Activated naive CD4-positive, alpha-beta T cell treated with anti-CD3 and anti-CD28 coated beads, Interleukin-2, amount 50 U/mL, for 24 hours (primary cell): ENCODE results near the gene CMIP.
"Not testable (repeated sequence)": the region's sequence is repeated elsewhere in the genome, so short reads cannot be mapped to it uniquely, and the experiment has no call there.

Source experiments
- H3K27ac Mint-ChIP-seq: one replicate; pipeline ENCODE4 v1.8.0; 2021; ENCODE audit warnings: mild to moderate bottlenecking, mixed read lengths
- H3K27me3 Mint-ChIP-seq: one replicate; pipeline ENCODE4 v1.8.0; 2021; ENCODE audit warnings: mixed read lengths
- H3K36me3 Mint-ChIP-seq: one replicate; pipeline ENCODE4 v1.8.0; 2021; ENCODE audit warnings: mixed read lengths
- H3K4me1 Mint-ChIP-seq: one replicate; pipeline ENCODE4 v1.8.0; 2021; ENCODE audit warnings: mixed read lengths
- H3K4me3 Mint-ChIP-seq: one replicate; pipeline ENCODE4 v1.8.0; 2021; ENCODE audit warnings: mild to moderate bottlenecking, mixed read lengths
- H3K9me3 Mint-ChIP-seq: one replicate; pipeline ENCODE4 v1.8.0; 2021; ENCODE audit warnings: mixed read lengths

The CMIP gene

DNA sequence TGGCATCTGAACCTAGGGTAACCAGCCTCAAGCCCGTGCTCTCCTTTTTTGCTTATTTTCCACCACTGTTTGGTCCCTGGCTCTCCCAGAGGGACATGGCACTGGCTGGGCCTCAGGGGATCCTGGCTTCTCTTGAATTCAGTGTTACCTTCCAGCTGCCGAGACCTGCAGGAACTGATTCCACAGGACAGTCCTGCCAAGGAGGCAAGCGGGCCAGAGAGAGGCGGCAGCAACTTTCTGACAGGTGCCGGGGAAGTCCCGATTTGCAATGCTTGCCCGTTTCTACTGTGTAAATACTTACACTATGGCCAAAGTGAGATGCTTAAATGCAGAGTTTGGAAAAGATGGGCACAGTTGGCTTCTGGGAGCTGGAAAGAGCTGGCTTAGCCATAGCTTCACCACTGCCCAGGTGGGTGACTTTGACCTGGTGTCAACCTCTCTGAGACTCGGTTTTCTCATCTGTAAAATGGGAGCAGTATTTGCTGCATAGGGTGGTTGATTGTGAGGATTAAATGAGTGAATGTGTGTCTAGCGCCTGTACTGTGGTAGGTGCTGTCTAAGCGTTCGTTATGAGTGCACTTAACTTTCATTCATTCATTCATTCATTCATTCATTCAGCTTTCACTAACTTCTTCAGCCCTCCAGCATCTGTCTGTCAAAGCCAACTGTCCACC lies 124.9 kb downstream of the CMIP start:
- Mint-ChIP-seq H3K27ac (no peak overlapping the region), H3K27me3 (no peaks in the 10 kb centered on the region), H3K9me3 (no peaks in the 10 kb centered on the region), H3K36me3 (peaks cover 3% of the 10 kb centered on the region), H3K4me1 (peaks cover 35% of the 10 kb centered on the region), H3K4me3 (no peak overlapping the region)

DNA sequence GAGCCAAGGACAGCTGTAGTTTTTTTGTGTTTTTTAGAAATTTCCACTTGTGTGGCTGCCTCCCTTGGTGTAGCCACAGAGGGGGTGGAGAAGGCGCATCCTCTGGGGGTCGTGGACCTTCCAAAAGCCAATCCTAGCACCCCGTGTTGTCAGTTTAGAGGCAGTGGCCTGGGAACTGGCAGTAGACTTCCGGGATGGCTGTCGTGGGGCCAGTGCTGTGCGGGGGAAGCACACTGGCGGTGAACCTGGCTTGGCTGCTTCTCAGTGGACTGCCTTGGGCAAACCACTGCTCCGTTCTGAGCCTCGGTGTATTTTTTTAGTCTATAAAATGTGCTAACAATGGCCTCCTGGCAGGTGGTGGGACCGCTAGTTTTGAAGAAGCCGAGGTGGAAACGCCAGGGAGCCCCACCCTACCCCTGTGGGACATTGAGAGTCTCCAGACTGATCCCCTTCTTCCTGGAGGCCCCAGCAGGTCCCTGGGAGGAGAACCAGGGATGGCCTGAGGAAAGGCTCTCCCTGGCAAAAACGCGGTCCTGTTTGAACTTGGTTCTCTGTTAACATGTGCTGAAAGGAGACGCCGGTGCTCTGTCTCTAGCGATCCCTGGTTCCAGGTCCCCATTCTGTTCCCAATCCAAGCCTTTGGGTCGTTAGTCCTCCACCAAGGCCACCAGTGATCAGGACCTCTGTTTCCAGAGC lies 125.7 kb downstream of the CMIP start:
- no peak overlapping the region for H3K27ac Mint-ChIP-seq
- peaks cover 32% of the 10 kb centered on the region for H3K4me1 Mint-ChIP-seq

DNA sequence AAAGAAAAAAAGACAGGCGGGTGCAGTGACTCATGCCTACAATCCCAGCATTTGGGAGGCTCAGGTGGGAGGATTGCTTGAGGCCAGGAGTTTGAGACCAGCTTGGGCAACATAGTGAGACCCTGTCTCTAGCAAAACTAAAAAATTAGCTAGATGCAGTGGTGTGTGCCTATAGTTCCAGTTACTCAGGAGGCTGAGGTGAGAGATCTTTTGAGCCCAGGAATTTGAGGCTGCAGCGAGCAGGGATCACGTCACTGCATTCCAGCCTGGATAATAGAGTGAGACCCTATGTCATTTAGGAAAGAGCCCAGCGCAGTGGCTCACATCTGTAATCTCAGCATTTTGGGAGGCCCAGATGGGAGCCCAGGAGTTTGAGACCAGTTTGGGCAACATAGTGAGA lies 126.6 kb downstream of the CMIP start:
- Mint-ChIP-seq H3K27me3 (no peaks in the 10 kb centered on the region), H3K4me1 (peaks cover 31% of the 10 kb centered on the region), H3K4me3 (no peak overlapping the region), H3K9me3 (no peaks in the 10 kb centered on the region), H3K36me3 (peaks cover 3% of the 10 kb centered on the region), H3K27ac (no peak overlapping the region)

More for the DNA sequence above, 125.7 kb downstream of the CMIP start:
- no peak overlapping the region for H3K4me3 Mint-ChIP-seq
- no peaks in the 10 kb centered on the region for H3K27me3 Mint-ChIP-seq
- no peaks in the 10 kb centered on the region for H3K9me3 Mint-ChIP-seq
- H3K36me3 Mint-ChIP-seq = peaks cover 3% of the 10 kb centered on the region

DNA sequence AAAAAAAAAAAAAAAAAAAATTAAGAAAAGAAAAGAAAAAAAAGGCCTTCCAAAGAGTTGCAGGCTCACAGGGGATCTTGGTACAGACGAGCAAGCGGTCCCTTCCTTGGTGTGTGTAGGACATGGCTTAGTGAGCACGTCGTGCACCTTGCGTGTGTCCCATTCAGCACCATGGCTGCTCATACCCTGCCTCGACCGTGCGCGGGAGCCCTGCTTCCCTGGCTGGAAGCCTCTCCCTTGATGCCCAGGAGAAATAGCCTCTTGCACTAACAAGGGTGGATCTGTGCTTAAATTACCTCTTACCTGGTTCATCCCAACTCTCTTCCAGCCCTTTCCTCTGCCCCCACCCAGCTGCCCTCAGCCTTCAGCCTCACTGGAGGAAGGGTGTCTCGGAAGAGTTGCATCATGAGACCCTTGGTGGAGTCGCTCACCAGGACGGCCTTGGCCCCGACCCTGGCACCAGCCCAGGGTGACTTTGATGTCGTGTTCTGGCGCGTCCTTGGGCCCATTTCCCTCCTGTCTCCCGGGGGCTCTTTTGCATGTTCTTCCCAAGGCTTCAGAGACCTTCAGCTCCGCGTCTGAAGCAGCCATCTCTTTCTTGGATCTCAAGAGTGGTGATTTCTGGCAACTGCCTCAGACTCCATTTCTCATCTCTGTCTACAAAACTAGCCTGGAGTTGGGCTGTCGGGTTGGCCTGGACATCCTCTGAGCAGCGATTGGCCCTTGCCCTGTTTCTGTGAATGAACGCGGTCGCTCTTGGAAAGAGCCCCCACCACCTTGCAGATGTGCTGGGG lies 127.2 kb downstream of the CMIP start:
- Mint-ChIP-seq H3K4me3 (no peak overlapping the region), H3K9me3 (no peaks in the 10 kb centered on the region), H3K36me3 (no peaks in the 10 kb centered on the region), H3K4me1 (peaks cover 25% of the 10 kb centered on the region), H3K27me3 (no peaks in the 10 kb centered on the region), H3K27ac (no peak overlapping the region)

DNA sequence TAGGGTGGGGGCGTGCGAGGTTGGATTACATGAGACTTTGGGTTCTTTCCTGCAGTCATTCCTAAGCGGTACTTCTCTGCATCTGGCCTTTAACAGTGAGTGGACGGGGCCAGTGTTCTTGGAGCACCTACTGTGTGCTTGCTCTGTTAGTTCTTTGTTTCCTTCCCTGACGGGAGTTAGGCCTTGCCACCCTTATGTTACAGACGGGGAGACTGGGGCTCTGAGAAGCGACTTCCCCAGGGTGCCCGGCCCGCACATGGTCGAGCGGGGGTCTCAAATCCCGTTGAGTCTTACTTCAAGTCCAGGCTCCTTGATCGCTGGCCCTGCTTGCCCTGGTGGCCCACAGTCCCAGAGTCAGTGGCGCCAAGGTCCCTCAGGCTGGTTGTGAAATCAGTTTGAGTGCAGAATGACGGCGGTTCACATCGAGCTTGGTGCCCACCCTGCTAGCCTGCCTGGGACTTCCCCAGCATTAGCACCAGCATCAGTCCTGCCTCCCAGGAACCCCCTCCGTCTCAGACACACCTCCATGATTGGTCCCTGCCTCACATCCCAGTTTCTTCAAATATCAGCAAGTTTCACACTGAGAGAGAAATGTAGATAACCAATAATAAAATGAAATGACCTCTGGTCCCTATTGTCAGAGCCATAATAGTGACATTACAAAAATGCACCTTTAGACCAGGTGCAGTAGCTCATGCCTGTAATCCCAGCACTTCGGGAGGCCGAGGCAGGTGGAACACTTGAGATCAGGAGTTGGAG lies 128.0 kb downstream of the CMIP start:
- no peaks in the 10 kb centered on the region for H3K27me3 Mint-ChIP-seq
- H3K36me3 Mint-ChIP-seq = no peaks in the 10 kb centered on the region
- no peak overlapping the region for H3K4me3 Mint-ChIP-seq
- H3K4me1 Mint-ChIP-seq = peaks cover 23% of the 10 kb centered on the region
- no peak overlapping the region for H3K27ac Mint-ChIP-seq
- H3K9me3 Mint-ChIP-seq = no peaks in the 10 kb centered on the region

DNA sequence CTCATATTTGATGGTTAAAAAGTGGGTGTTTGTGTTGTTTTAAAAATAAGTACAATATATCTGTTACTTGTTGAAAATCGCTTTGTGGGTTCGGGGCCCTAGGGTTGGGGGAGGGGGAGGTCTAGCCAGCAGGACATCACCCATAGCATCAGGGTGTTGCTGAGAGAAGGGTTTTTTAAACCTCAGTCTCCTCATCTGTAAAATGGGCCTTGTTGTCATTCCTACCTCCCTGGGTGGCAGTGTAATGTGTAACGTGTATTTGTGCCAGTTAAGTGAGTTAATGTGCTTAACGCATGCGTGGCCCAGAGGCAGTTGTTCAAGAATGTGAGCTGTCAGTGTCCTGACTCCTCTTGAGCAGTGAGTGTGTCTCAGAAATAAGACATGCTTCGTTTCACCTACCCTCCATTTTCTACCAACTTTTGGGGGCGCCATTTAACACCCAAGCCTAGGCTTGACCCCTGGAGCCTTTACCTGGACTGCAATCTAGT lies 129.0 kb downstream of the CMIP start:
- no peaks in the 10 kb centered on the region for H3K36me3 Mint-ChIP-seq
- no peak overlapping the region for H3K4me3 Mint-ChIP-seq
- H3K9me3 Mint-ChIP-seq = no peaks in the 10 kb centered on the region
- H3K27me3 Mint-ChIP-seq = no peaks in the 10 kb centered on the region
- H3K4me1 Mint-ChIP-seq = peaks cover 13% of the 10 kb centered on the region
- no peak overlapping the region for H3K27ac Mint-ChIP-seq

DNA sequence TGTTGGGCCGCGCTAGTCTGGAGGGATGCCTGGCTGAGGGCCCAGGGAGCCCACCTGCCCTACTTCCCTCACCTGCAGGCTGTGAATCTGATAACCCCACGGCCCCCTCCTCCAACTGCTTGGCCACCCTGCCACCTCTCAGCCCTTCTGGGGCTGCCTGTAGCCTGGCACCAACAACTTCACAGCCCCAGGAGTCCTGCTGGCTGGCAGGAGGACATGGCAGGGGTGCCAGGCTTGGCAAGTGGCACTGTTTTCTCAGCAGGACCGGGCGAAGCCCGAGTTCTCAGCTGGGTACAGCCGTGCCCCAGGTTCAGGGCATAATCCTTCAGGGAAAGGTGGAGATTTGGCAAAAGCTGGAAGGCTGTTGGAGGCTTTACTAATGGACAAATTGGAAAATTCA lies 129.6 kb downstream of the CMIP start:
- peaks cover 7% of the 10 kb centered on the region for H3K4me1 Mint-ChIP-seq
- no peak overlapping the region for H3K27ac Mint-ChIP-seq
- no peak overlapping the region for H3K4me3 Mint-ChIP-seq
- H3K9me3 Mint-ChIP-seq = no peaks in the 10 kb centered on the region
- H3K27me3 Mint-ChIP-seq = no peaks in the 10 kb centered on the region
- no peaks in the 10 kb centered on the region for H3K36me3 Mint-ChIP-seq

DNA sequence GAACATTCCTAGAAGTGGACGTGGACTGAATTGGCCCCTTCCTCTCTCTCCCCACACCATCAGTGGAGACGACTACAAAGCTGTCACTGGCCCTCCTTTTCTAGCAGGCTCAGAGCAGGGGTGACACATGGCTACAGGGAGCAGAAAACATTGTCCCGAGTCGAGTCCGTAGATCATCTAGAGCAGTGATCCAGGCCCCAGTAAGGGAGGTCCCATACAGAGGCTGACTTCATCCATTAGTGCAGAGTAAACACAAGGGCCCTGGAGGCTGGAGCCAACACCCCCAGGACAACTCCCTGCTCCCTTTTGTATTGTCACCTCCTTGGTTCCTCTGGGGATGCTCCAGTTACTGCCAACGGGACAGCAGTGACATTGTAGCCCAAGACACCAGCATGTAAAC lies 130.7 kb downstream of the CMIP start:
- no peaks in the 10 kb centered on the region for H3K36me3 Mint-ChIP-seq
- H3K27me3 Mint-ChIP-seq = no peaks in the 10 kb centered on the region
- H3K9me3 Mint-ChIP-seq = no peaks in the 10 kb centered on the region
- no peak overlapping the region for H3K4me3 Mint-ChIP-seq
- H3K27ac Mint-ChIP-seq = no peak overlapping the region
- H3K4me1 Mint-ChIP-seq = no peaks in the 10 kb centered on the region

DNA sequence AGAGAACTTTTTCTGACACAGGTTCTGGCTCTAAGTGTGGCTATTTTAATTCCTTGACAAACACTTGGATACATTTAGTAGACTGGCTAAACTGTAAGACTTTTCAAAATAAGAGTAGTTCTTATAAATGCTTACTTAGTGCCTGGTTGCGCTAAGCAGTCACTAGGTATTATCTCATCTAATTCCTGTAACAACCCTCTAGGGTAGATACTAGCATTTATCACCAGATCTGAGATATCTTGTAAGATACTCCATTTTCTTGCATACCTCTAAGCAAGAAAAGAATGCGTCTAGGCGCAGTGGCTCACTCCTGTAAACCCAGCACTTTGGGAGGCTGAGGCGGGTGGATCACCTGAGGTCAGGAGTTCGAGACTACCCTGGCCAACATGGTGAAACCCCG lies 131.2 kb downstream of the CMIP start:
- Mint-ChIP-seq H3K4me1 (peaks cover 3% of the 10 kb centered on the region), H3K9me3 (no peaks in the 10 kb centered on the region), H3K36me3 (peaks cover 2% of the 10 kb centered on the region), H3K27ac (no peak overlapping the region), H3K4me3 (no peak overlapping the region), H3K27me3 (no peaks in the 10 kb centered on the region)

DNA sequence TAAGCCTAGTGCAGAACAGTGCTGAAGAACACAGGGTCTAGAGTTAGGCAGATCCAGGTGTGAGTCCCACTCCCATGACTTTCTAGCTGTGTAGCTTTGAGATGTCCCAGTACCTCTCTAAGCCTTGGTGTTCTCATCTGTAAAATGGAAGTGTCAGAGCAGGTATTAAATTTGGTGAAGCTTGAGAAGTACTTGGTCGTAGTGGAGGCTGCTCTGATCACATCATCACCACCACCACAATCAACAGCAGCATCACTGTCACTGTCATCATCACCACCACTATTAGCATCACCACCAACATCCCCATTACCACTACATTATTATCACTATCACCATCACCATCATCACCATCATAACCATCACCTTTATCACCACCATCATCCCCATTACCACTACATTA lies 132.1 kb downstream of the CMIP start:
- Mint-ChIP-seq H3K9me3 (no peaks in the 10 kb centered on the region), H3K36me3 (peaks cover 2% of the 10 kb centered on the region), H3K27me3 (no peaks in the 10 kb centered on the region), H3K4me1 (peaks cover 5% of the 10 kb centered on the region), H3K27ac (no peak overlapping the region), H3K4me3 (no peak overlapping the region)

DNA sequence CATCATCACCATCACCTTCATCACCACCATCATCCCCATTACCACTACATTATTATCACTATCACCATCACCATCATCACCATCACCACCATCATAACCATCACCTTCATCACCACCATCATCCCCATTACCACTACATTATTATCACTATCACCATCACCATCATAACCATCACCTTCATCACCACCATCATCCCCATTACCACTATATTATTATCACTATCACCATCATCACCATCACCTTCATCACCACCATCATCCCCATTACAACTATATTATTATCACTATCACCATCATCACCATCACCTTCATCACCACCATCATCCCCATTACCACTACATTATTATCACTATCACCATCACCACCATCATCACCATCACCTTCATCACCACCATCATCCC lies 132.7 kb downstream of the CMIP start:
- not testable (repeated sequence) for H3K4me1 Mint-ChIP-seq, H3K4me3 Mint-ChIP-seq, H3K9me3 Mint-ChIP-seq, H3K27me3 Mint-ChIP-seq, H3K27ac Mint-ChIP-seq, H3K36me3 Mint-ChIP-seq

DNA sequence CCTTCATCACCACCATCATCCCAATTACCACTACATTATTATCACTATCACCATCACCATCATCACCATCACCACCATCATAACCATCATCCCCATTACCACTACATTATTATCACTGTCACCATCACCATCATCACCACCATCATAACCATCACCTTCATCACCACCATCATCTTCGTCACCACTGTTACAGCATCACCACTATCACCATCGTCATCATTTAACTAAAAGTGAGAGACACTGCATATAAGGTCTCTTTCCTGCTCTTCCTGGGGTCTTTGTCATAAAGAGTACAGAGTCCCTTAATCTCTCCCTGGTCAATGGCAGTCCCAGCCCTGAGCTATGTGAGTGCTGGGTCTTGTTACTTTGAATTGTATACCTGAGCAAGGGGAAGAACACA lies 133.5 kb downstream of the CMIP start:
- no peaks in the 10 kb centered on the region for H3K27me3 Mint-ChIP-seq
- peaks cover 5% of the 10 kb centered on the region for H3K36me3 Mint-ChIP-seq
- no peak overlapping the region for H3K27ac Mint-ChIP-seq

DNA sequence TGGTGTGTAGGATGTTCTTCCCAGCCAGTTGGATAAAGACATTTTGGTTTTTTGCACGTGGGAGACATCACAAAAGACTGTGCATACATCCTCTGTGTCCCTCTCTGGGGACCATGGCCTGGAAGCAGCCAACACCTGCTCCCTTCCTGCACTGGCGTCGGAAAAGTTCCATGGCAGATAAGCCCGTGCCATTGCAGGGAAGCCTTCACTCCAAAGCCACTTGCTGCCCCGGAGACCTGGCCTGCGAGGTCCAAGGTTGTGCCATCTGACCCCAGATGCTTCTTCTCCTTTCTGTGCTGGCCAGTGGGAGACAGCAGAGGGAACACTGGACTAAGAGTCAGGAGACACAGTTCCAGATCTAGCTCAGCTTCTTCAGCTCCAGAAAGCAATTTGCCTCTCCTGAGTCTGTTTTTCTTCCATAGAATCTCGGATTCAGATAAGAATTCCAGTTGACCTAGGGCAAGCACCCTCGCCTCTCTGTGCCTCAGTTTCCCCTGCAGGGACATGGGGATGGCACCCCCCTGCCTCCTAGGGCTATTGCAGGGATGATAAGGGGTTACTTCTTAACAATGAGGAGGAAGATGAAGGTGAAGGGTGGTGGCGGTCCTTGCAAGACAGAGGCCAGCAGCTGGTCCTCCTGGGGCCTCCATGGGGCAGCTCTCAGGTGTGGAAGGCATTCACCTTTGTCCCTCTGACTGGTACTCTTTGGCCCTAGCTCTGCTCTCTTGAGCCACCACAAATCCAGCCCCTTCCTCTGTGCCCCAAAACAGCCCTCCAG lies 134.2 kb downstream of the CMIP start:
- H3K9me3 Mint-ChIP-seq = no peaks in the 10 kb centered on the region
- H3K27ac Mint-ChIP-seq = no peak overlapping the region
- no peak overlapping the region for H3K4me3 Mint-ChIP-seq
- peaks cover 5% of the 10 kb centered on the region for H3K36me3 Mint-ChIP-seq
- peaks cover 5% of the 10 kb centered on the region for H3K4me1 Mint-ChIP-seq
- no peaks in the 10 kb centered on the region for H3K27me3 Mint-ChIP-seq

More for the DNA sequence above, 133.5 kb downstream of the CMIP start:
- Mint-ChIP-seq H3K4me1 (peaks cover 5% of the 10 kb centered on the region), H3K9me3 (no peaks in the 10 kb centered on the region), H3K4me3 (no peak overlapping the region)

DNA sequence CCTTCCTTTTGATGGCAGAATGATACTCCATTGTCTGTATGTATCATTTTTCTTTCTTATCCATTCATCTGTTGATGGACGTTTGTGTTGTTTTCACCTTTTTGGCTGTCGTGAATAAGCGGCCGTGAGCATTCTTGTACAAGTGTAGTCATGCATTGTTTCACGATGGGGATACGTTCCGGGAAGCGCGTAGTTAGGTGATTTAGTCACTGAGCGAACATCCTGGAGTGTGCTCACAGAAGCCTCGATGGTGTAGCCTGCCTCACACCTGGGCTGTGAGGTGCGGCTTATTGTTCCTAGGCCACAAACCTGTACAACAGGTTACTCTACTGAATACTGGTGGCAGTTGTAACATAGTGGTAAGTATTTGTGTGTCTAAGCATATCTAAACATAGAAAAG lies 136.5 kb downstream of the CMIP start:
- no peak overlapping the region for H3K4me3 Mint-ChIP-seq
- H3K27ac Mint-ChIP-seq = no peak overlapping the region
- H3K36me3 Mint-ChIP-seq = peaks cover 5% of the 10 kb centered on the region
- no peaks in the 10 kb centered on the region for H3K9me3 Mint-ChIP-seq
- H3K4me1 Mint-ChIP-seq = peaks cover 14% of the 10 kb centered on the region
- no peaks in the 10 kb centered on the region for H3K27me3 Mint-ChIP-seq
